Measurements from ENCODE around the gene GALNT18. TPM values are rescaled to one million over a fixed set of nuclear protein-coding genes. Genes with fewer than 3 reads are reported as not detected.

Gene GALNT18
- total and polyA plus RNA-seq, 4 donors = 2.1 to 11.0 (median 3.8) TPM

GRCh38 chr11:11379661-11380060, 242.1 kb downstream of the GALNT18 start:
- DNase-seq (ENCODE audit: low spot score) = no peak
- 93% methylated on average over 3 of the region's 3 CpGs for WGBS
- H3K9me3 ChIP-seq (ENCODE audit: control insufficient read depth in 4 of 4, low read length in 3 of 4) = no peaks in the 10 kb centered on the region
- H3K36me3 ChIP-seq (ENCODE audit: control insufficient read depth in 4 of 4, insufficient read depth in 3 of 4, low read depth in 1 of 4, low read length in 3 of 4) = peaks cover 0 to 17% (median 5%) of the 10 kb centered on the region in 4 donors
- H3K27ac ChIP-seq (ENCODE audit: low read depth in 1 of 2, low read length in 2 of 2) = no peak overlapping the region
- H3K4me3 ChIP-seq (ENCODE audit: low read depth in 1 of 3, low read length in 3 of 3) = no peak overlapping the region
- TF ChIP-seq FOXA1 (IDR thresholded peaks at IDR 0.05) = no peak
- TF ChIP-seq YY1 (IDR thresholded peaks at IDR 0.05) = no peak
- H3K9ac ChIP-seq (ENCODE audit: low read depth in 1 of 2, low read length in 2 of 2) = no peak overlapping the region
- no peaks in the 10 kb centered on the region for H3K27me3 ChIP-seq (ENCODE audit: control insufficient read depth in 4 of 4, insufficient read depth in 4 of 4, low read length in 3 of 4)
- H3K4me1 ChIP-seq (ENCODE audit: control insufficient read depth in 4 of 4, insufficient read depth in 4 of 4, low read length in 3 of 4) = peaks cover 2 to 20% (median 15%) of the 10 kb centered on the region in 4 donors

- TF ChIP-seq NR2F2 (IDR thresholded peaks at IDR 0.05) (no peak), FOXA2 (IDR thresholded peaks at IDR 0.05) (no peak)
- Histone ChIP-seq H3K9me3 (ENCODE audit: control insufficient read depth in 4 of 4, low read length in 3 of 4) (no peaks in the 10 kb centered on the region), H3K4me3 (ENCODE audit: low read depth in 1 of 3, low read length in 3 of 3) (no peak overlapping the region), H3K36me3 (ENCODE audit: control insufficient read depth in 4 of 4, insufficient read depth in 3 of 4, low read depth in 1 of 4, low read length in 3 of 4) (peaks cover 0 to 17% (median 5%) of the 10 kb centered on the region in 4 donors), H3K27me3 (ENCODE audit: control insufficient read depth in 4 of 4, insufficient read depth in 4 of 4, low read length in 3 of 4) (no peaks in the 10 kb centered on the region), H3K9ac (ENCODE audit: low read depth in 1 of 2, low read length in 2 of 2) (no peak overlapping the region), H3K27ac (ENCODE audit: low read depth in 1 of 2, low read length in 2 of 2) (no peak overlapping the region), H3K4me1 (ENCODE audit: control insufficient read depth in 4 of 4, insufficient read depth in 4 of 4, low read length in 3 of 4) (peaks cover 2 to 23% (median 18%) of the 10 kb centered on the region in 4 donors)
- WGBS = 87% methylated on average over 8 of the region's 8 CpGs
- DNase-seq (ENCODE audit: low spot score) = no peak
Observed at GRCh38 chr11:11378184-11378940, 243.4 kb downstream of the GALNT18 start.

GRCh38 chr11:11374358-11375148, 247.3 kb downstream of the GALNT18 start:
- no peaks in the 10 kb centered on the region for H3K9me3 ChIP-seq (ENCODE audit: control insufficient read depth in 4 of 4, low read length in 3 of 4)
- H3K4me3 ChIP-seq (ENCODE audit: low read depth in 1 of 3, low read length in 3 of 3) = no peak overlapping the region
- peaks cover 0 to 42% (median 10%) of the 10 kb centered on the region in 4 donors for H3K36me3 ChIP-seq (ENCODE audit: control insufficient read depth in 4 of 4, insufficient read depth in 3 of 4, low read depth in 1 of 4, low read length in 3 of 4)
- no peak overlapping the region for H3K9ac ChIP-seq (ENCODE audit: low read depth in 1 of 2, low read length in 2 of 2)
- H3K4me1 ChIP-seq (ENCODE audit: control insufficient read depth in 4 of 4, insufficient read depth in 4 of 4, low read length in 3 of 4) = peaks cover 2 to 17% (median 11%) of the 10 kb centered on the region in 4 donors
- no peak for TF ChIP-seq CTCF (IDR thresholded peaks at IDR 0.05; ENCODE audit: low read depth, low read length, missing input control)
- TF ChIP-seq FOXA1 (IDR thresholded peaks at IDR 0.05) = no peak
- TF ChIP-seq JUND (IDR thresholded peaks at IDR 0.05) = peak in 1 of 2 donors; percentile 14
- no peak for TF ChIP-seq FOXA2 (IDR thresholded peaks at IDR 0.05)
- no peak for TF ChIP-seq NR2F2 (IDR thresholded peaks at IDR 0.05)
- no peak for TF ChIP-seq GABPA (IDR thresholded peaks at IDR 0.05 in 1 of 2, conservative IDR thresholded peaks at IDR 0.05 in 1 of 2)
- TF ChIP-seq MAX (IDR thresholded peaks at IDR 0.05) = no peak
- peak; percentile 22 for TF ChIP-seq SP1 (IDR thresholded peaks at IDR 0.05)
- peak; percentile 22 to 39 for TF ChIP-seq HNF4A (conservative IDR thresholded peaks at IDR 0.05)
- TF ChIP-seq YY1 (IDR thresholded peaks at IDR 0.05) = no peak
- peak; percentile 37 to 69 for TF ChIP-seq RXRA (IDR thresholded peaks at IDR 0.05)
- no peak for TF ChIP-seq HNF4G (IDR thresholded peaks at IDR 0.05)
- TF ChIP-seq TAF1 (conservative IDR thresholded peaks at IDR 0.05) = no peak
- TF ChIP-seq ATF3 (IDR thresholded peaks at IDR 0.05) = no peak
- TF ChIP-seq ZBTB33 (IDR thresholded peaks at IDR 0.05) = no peak
- peak; percentile 80 for TF ChIP-seq REST (IDR thresholded peaks at IDR 0.05)
- peak; percentile 30 to 38 for TF ChIP-seq RAD21 (IDR thresholded peaks at IDR 0.05)
- no peak for TF ChIP-seq EGR1 (IDR thresholded peaks at IDR 0.05; ENCODE audit: low read depth in 2 of 2)
- no peaks in the 10 kb centered on the region for H3K27me3 ChIP-seq (ENCODE audit: control insufficient read depth in 4 of 4, insufficient read depth in 4 of 4, low read length in 3 of 4)
- H3K27ac ChIP-seq (ENCODE audit: low read depth in 1 of 2, low read length in 2 of 2) = no peak overlapping the region
- WGBS = 62% methylated on average over 7 of the region's 7 CpGs
- no peak for DNase-seq (ENCODE audit: low spot score)

Measured in liver (tissue), 9 donors.